GM18526 (cell line): ENCODE results near the gene ZBED5.

Source experiments
- POLR2A ChIP-seq: IDR thresholded peaks from 3 replicates; pipeline ENCODE4 v1.6.1; 2011; ENCODE audit not compliant: insufficient read length; ENCODE audit errors: extremely low read depth

ZBED5 gene

GRCh38 chr11:10886652-10887250, 28.9 kb upstream of the ZBED5 start:
- TF ChIP-seq POLR2A = no peak

GRCh38 chr11:10885703-10886363, 28.0 kb upstream of the ZBED5 start:
- no peak for TF ChIP-seq POLR2A

- TF ChIP-seq POLR2A = no peak
Measured at GRCh38 chr11:10881892-10882291, 24.0 kb upstream of the ZBED5 start.

DNA sequence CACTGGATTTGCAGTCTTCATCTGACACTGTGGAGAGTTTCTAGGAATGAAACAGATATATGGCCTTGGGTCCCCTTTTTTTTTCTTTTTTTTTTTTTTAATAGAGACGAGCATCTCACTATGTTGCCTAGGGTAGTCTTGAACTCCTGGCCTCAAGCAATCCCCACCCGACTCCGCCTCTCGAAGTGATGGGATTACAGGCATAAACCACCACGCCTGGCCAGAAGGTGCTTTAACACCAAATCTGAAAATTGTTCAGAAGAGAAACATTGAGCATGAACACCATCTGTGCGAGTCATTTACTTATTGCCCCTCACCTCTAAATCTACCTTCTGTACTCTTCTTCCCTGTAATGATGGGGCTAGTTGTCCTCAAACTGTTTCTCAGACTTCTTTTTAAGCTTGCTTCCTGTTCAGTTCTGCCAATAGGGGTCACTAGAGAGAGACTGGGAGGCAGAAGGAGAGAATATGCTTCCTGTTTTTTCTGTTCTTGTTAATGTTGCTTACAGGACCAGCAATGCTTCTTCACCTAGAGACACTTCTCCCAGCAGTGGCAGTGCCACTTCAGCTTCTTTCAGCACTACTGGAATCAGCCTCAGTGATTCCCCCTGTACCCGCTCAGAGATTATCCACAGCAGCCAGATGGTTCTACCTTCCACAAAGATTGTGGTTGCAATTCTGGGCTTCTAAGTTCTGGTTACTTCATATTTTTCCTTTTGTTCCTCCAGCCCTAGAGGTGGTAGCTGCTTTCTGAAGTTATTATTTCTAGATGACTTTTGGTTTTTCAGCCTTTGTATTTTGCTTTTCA, 20.8 kb upstream of the ZBED5 start:
- no peak for TF ChIP-seq POLR2A

GRCh38 chr11:10876158-10876557, 18.3 kb upstream of the ZBED5 start:
- no peak for TF ChIP-seq POLR2A

- TF ChIP-seq POLR2A = no peak
Measured at GRCh38 chr11:10875430-10876021, 17.7 kb upstream of the ZBED5 start.

DNA sequence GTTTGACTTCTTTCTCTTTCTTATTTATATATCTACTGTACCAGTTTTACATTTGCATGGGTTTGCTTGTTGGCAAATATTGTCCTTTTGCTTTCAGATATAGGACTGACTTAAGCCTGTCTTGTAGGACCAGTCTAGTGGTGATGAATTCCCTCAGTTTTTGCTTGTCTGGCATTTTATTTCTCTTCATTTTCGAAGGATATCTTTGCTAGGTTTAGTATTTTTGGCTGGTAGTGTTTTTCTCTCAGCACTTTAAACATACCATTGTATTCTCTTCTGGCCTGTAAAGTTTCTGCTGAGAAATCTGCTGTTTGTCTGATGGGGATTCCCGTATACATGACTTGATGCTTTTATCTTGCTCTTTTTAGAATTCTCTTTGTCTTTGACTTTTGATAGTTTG, 14.2 kb upstream of the ZBED5 start:
- TF ChIP-seq POLR2A = no peak

GRCh38 chr11:10868352-10868751, 10.5 kb upstream of the ZBED5 start:
- no peak for TF ChIP-seq POLR2A

GRCh38 chr11:10866893-10867331, 9.1 kb upstream of the ZBED5 start:
- TF ChIP-seq POLR2A = no peak

DNA sequence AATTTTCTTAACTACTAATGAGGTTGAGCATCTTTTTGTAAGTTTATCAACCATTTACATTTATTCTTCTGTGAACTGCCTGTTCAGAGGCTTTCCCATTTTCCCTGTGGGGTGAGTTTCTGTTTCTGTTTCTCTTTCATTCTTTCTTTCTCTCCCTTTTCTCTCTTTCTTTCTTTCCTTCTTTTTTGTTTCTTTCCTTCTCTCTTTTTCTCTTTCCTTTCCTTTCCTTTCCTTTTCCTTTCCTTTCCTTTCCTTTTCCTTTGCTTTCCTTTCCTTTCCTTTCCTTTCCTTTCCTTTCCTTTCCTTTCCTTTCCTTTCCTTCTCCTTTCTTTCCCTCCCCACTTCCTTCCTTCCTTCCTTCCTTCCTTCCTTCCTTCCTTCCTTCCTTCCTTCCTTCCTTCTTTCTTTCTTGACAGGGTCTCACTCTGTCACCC, 8.0 kb upstream of the ZBED5 start:
- no peak for TF ChIP-seq POLR2A

- TF ChIP-seq POLR2A = no peak
Measured at GRCh38 chr11:10864688-10865087, 6.8 kb upstream of the ZBED5 start.

DNA sequence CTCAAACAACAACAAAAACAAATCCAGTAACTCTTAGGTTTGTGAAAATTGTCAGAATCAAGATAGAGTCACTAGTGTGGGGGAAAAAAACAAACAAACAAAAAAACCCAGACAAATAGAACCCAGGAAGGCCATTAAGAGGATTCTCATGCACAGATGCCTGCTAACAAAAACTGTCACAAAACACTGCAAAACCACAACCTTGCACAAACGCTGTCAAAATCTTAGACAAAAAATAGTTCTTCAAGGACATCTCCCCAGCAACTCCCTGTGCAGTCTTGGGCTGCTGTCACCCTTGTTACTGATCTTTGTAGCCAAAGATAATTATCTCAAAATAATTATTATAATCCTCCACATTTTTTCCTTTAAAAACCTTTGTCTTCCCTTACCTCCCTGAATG, 4.6 kb upstream of the ZBED5 start:
- no peak for TF ChIP-seq POLR2A

DNA sequence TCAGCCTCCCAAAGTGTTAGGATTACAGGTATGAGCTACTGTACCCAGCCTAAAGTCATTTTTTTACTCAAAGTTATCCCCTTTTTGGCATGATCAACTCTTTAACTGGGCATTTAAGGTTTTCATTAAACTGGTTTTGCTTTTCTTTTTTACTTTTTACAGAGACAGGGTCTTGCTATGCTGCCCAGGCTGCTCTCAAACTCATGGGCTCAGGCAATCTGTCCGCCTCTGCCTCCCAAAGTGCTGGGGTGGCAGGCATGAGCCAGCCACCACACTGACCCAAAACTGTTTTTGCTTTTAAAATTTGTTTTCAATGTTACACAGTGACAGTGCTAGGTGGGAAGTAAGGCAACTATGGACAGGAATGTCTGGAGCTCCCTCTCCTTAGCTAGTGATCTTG, 3.9 kb upstream of the ZBED5 start:
- no peak for TF ChIP-seq POLR2A

DNA sequence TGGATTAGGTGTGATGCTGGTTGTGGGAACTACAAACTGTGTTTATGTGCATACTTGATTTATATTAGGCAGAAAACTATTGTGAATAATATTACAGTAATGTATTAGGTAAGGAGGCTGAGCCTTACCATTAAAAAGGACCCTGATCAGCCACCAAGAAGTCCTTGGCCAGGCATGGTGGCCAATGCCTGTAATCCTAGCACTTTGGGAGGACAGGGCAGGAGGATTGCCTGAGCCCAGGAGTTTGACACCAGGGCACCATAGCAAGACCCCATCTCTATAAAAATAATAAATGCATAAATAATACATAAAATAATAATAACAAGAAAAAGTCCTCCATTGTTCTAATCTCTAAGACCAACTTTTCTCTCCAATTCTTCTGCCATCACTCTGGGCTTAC, 3.2 kb upstream of the ZBED5 start:
- TF ChIP-seq POLR2A = no peak

GRCh38 chr11:10858439-10859325, 829 bp upstream of the ZBED5 start:
- no peak for TF ChIP-seq POLR2A

- no peak for TF ChIP-seq POLR2A
Measured at GRCh38 chr11:10857459-10857708, 469 bp downstream of the ZBED5 start.
